ENCODE data around the gene EXOC2.

EXOC2 gene

DNA sequence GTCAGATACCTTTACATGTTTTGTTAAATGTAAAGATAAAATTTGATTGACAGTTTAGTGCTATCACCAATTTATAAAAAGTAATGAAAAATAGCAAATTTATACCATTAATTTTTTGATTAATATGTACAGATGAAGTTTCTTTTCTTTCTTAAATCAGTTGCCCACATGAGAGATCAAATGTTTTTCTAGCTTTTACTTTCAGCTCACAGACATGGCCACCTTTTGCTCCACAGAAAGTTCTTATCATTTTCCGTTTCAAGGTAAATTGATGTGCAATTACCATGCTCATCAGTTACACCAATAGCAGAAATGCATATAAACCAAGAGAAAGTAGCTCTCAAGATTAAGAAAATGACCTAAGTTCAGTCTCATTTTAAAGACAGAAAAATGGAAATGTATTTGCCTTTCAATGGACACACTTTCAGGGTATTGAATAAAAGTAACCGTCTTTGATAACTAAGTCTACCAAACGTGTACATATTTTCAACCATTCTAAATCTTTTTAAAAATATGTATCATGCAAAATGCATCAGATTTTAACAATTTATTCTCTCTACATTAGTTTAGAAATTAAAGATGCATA is 16.6 kb upstream of the EXOC2 start:
- TF ChIP-seq OSR1 (CRISPR knock-in tag; IDR thresholded peaks at IDR 0.05) (no peak), CSDC2 (CRISPR knock-in tag; IDR thresholded peaks at IDR 0.05) (no peak), ZC3H10 (CRISPR knock-in tag; IDR thresholded peaks at IDR 0.05) (no peak), TOX (CRISPR knock-in tag; IDR thresholded peaks at IDR 0.05; ENCODE audit: borderline replicate concordance) (no peak), TCF4 (CRISPR knock-in tag; IDR thresholded peaks at IDR 0.05; ENCODE audit: borderline replicate concordance) (no peak), ZNF565 (CRISPR knock-in tag; conservative IDR thresholded peaks at IDR 0.05; ENCODE audit: low read depth) (no peak), CSRNP3 (CRISPR knock-in tag; IDR thresholded peaks at IDR 0.05) (no peak), BACH2 (CRISPR knock-in tag; IDR thresholded peaks at IDR 0.05; ENCODE audit: borderline replicate concordance) (no peak), ZFP30 (CRISPR knock-in tag; IDR thresholded peaks at IDR 0.05) (no peak), ZNF8 (CRISPR knock-in tag; IDR thresholded peaks at IDR 0.05) (no peak), CREB5 (CRISPR knock-in tag; IDR thresholded peaks at IDR 0.05; ENCODE audit: low read depth) (no peak), PATZ1 (CRISPR knock-in tag; IDR thresholded peaks at IDR 0.05; ENCODE audit: borderline replicate concordance) (no peak), ISL1 (CRISPR knock-in tag; IDR thresholded peaks at IDR 0.05) (no peak), ARNTL (CRISPR knock-in tag; IDR thresholded peaks at IDR 0.05; ENCODE audit: borderline replicate concordance, low read depth) (no peak), ZNF70 (CRISPR knock-in tag; IDR thresholded peaks at IDR 0.05) (no peak), ZFP3 (CRISPR knock-in tag; IDR thresholded peaks at IDR 0.05) (no peak), GLIS3 (CRISPR knock-in tag; IDR thresholded peaks at IDR 0.05) (no peak), PPARA (CRISPR knock-in tag; IDR thresholded peaks at IDR 0.05; ENCODE audit: borderline replicate concordance) (no peak), ESRRG (CRISPR knock-in tag; IDR thresholded peaks at IDR 0.05) (no peak)
- TF ChIP-seq, protein P1, sequence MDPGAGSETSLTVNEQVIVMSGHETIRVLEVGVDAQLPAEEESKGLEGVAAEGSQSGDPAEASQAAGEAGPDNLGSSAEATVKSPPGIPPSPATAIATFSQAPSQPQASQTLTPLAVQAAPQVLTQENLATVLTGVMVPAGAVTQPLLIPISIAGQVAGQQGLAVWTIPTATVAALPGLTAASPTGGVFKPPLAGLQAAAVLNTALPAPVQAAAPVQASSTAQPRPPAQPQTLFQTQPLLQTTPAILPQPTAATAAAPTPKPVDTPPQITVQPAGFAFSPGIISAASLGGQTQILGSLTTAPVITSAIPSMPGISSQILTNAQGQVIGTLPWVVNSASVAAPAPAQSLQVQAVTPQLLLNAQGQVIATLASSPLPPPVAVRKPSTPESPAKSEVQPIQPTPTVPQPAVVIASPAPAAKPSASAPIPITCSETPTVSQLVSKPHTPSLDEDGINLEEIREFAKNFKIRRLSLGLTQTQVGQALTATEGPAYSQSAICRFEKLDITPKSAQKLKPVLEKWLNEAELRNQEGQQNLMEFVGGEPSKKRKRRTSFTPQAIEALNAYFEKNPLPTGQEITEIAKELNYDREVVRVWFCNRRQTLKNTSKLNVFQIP (CRISPR knock-in tag; IDR thresholded peaks at IDR 0.05; ENCODE audit: borderline replicate concordance, low read depth), result no peak
- ATAC-seq, result no peak

GRCh38 chr6:708237-708598 is 15.3 kb upstream of the EXOC2 start:
- TF ChIP-seq TOX (CRISPR knock-in tag; IDR thresholded peaks at IDR 0.05; ENCODE audit: borderline replicate concordance) (no peak), BACH2 (CRISPR knock-in tag; IDR thresholded peaks at IDR 0.05; ENCODE audit: borderline replicate concordance) (no peak), ISL1 (CRISPR knock-in tag; IDR thresholded peaks at IDR 0.05) (no peak), ESRRG (CRISPR knock-in tag; IDR thresholded peaks at IDR 0.05) (no peak), GLIS3 (CRISPR knock-in tag; IDR thresholded peaks at IDR 0.05) (no peak), PATZ1 (CRISPR knock-in tag; IDR thresholded peaks at IDR 0.05; ENCODE audit: borderline replicate concordance) (no peak), SNAI2 (CRISPR knock-in tag; IDR thresholded peaks at IDR 0.05) (no peak), CSRNP3 (CRISPR knock-in tag; IDR thresholded peaks at IDR 0.05) (no peak), ZFP3 (CRISPR knock-in tag; IDR thresholded peaks at IDR 0.05) (no peak), CSDC2 (CRISPR knock-in tag; IDR thresholded peaks at IDR 0.05) (no peak), ZNF565 (CRISPR knock-in tag; conservative IDR thresholded peaks at IDR 0.05; ENCODE audit: low read depth) (no peak), OSR1 (CRISPR knock-in tag; IDR thresholded peaks at IDR 0.05) (no peak), ARNTL (CRISPR knock-in tag; IDR thresholded peaks at IDR 0.05; ENCODE audit: borderline replicate concordance, low read depth) (no peak), ZNF8 (CRISPR knock-in tag; IDR thresholded peaks at IDR 0.05) (no peak)
- no peak for ATAC-seq

All from SK-N-SH treated with all-trans-retinoic acid at 6 μM for 48 hours (cell line).